SK-N-SH (cell line): ENCODE data around the gene NR5A1.

ENCODE experiments used
- EP300 ChIP-seq, 2 experiments: IDR thresholded peaks; 2 replicates each; pipeline versions ENCODE4 v1.4.0 to v1.6.1; 2012; ENCODE audit warnings: borderline replicate concordance in 1 of 2, low read depth in 1 of 2, low read length in 1 of 2
- GATA2 ChIP-seq: sonication (generic); formaldehyde crosslinking; IDR thresholded peaks from 2 replicates; pipeline ENCODE4 v1.5.0; 2020; ENCODE audit warnings: mild to moderate bottlenecking, missing genetic modification reagents
- JUND ChIP-seq: IDR thresholded peaks from 2 replicates; pipeline ENCODE4 v1.4.0; 2012
- MXI1 ChIP-seq: IDR thresholded peaks from 2 replicates; pipeline ENCODE4 v1.6.1; 2012; ENCODE audit warnings: mild to moderate bottlenecking, low read depth, low read length, improper control_type of control experiment
- NFIC ChIP-seq: IDR thresholded peaks from 2 replicates; pipeline ENCODE4 v1.4.0; 2012; ENCODE audit warnings: borderline replicate concordance
- NRF1 ChIP-seq: IDR thresholded peaks from 2 replicates; pipeline ENCODE4 v1.6.1; 2012; ENCODE audit warnings: low read depth, mild to moderate bottlenecking, low read length
- REST ChIP-seq: IDR thresholded peaks from 2 replicates; pipeline ENCODE4 v1.6.1; 2012; ENCODE audit warnings: mild to moderate bottlenecking, low read depth, low read length, moderate library complexity
- TAF1 ChIP-seq: IDR thresholded peaks from 2 replicates; pipeline ENCODE4 v1.6.1; 2012; ENCODE audit warnings: low read depth, mild to moderate bottlenecking, low read length, moderate library complexity, borderline replicate concordance
- YY1 ChIP-seq: IDR thresholded peaks from 2 replicates; pipeline ENCODE4 v1.4.0; 2012; ENCODE audit warnings: low read depth, mild to moderate bottlenecking
- TF ChIP-seq, protein P1 (sequence below): fragments of 200-600 bp; sonication (generic); IDR thresholded peaks from 2 replicates; pipeline ENCODE4 v1.6.1; 2017; ENCODE audit warnings: antibody characterized with exemption, mild to moderate bottlenecking, moderate library complexity

GRCh38 chr9:124447297-124447661 lies 59.9 kb downstream of the NR5A1 start:
- TF ChIP-seq TAF1 (no peak), GATA2 (CRISPR knock-in tag) (no peak), NFIC (no peak), YY1 (no peak), JUND (no peak), REST (no peak), MXI1 (no peak), EP300 (IDR thresholded peaks at IDR 0.05; ENCODE audit: borderline replicate concordance in 1 of 2, low read depth in 1 of 2, low read length in 1 of 2) (no peak), NRF1 (no peak)
- TF ChIP-seq, protein P1, sequence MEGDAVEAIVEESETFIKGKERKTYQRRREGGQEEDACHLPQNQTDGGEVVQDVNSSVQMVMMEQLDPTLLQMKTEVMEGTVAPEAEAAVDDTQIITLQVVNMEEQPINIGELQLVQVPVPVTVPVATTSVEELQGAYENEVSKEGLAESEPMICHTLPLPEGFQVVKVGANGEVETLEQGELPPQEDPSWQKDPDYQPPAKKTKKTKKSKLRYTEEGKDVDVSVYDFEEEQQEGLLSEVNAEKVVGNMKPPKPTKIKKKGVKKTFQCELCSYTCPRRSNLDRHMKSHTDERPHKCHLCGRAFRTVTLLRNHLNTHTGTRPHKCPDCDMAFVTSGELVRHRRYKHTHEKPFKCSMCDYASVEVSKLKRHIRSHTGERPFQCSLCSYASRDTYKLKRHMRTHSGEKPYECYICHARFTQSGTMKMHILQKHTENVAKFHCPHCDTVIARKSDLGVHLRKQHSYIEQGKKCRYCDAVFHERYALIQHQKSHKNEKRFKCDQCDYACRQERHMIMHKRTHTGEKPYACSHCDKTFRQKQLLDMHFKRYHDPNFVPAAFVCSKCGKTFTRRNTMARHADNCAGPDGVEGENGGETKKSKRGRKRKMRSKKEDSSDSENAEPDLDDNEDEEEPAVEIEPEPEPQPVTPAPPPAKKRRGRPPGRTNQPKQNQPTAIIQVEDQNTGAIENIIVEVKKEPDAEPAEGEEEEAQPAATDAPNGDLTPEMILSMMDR, result no peak
